Prostate gland (tissue), 2 donors: Measurements from ENCODE around the gene ADAMTS19.

ENCODE experiments used
- POLR2A ChIP-seq: fragments of 450-650 bp; IDR thresholded peaks from one replicate; pipeline ENCODE4 v1.6.1; 2016; ENCODE audit warnings: antibody characterized with exemption, mild to moderate bottlenecking
- POLR2AphosphoS5 ChIP-seq: sonication (generic); formaldehyde crosslinking; IDR thresholded peaks from one replicate; pipeline ENCODE4 v1.6.1; 2017; ENCODE audit warnings: antibody characterized with exemption
- TF ChIP-seq, protein P1 (sequence below), 4 experiments: fragments of 200-600 bp in 2 of 4; fragments of 450-650 bp in 2 of 4; sonication (generic) in 2 of 4; IDR thresholded peaks; 1 replicate in 3 of 4; 2 replicates in 1 of 4; pipeline ENCODE4 v1.5.1; 2016 to 2019; ENCODE audit warnings: antibody characterized with exemption in 4 of 4, mild to moderate bottlenecking in 2 of 4, moderate library complexity in 2 of 4

- TF ChIP-seq POLR2A (no peak), POLR2AphosphoS5 (no peak)
- TF ChIP-seq, protein P1, sequence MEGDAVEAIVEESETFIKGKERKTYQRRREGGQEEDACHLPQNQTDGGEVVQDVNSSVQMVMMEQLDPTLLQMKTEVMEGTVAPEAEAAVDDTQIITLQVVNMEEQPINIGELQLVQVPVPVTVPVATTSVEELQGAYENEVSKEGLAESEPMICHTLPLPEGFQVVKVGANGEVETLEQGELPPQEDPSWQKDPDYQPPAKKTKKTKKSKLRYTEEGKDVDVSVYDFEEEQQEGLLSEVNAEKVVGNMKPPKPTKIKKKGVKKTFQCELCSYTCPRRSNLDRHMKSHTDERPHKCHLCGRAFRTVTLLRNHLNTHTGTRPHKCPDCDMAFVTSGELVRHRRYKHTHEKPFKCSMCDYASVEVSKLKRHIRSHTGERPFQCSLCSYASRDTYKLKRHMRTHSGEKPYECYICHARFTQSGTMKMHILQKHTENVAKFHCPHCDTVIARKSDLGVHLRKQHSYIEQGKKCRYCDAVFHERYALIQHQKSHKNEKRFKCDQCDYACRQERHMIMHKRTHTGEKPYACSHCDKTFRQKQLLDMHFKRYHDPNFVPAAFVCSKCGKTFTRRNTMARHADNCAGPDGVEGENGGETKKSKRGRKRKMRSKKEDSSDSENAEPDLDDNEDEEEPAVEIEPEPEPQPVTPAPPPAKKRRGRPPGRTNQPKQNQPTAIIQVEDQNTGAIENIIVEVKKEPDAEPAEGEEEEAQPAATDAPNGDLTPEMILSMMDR (IDR thresholded peaks at IDR 0.05) = no peak
Measured at GRCh38 chr5:129445379-129445778, 14.7 kb upstream of the ADAMTS19 start.
